HG02885 (cell line): ENCODE measurements around the gene SCIMP.
"Not testable (repeated sequence)": the region's sequence is repeated elsewhere in the genome, so short reads cannot be mapped to it uniquely, and the experiment has no call there.

Source experiments
- ATAC-seq: cut with Tn5 transposase; IDR thresholded peaks from one replicate; pipeline ENCODE4 v1.9.1; 2021; ENCODE audit warnings: mild to moderate bottlenecking; ENCODE audit not compliant: unreplicated experiment, poor library complexity

The SCIMP gene

GRCh38 chr17:5239769-5240168 lies 5.1 kb upstream of the SCIMP start:
- ATAC-seq: not testable (repeated sequence)

- ATAC-seq: no peak
Measured at GRCh38 chr17:5238333-5238732, 3.7 kb upstream of the SCIMP start.

GRCh38 chr17:5237541-5238016 lies 2.9 kb upstream of the SCIMP start:
- ATAC-seq: peak; percentile 35

GRCh38 chr17:5236938-5237540 lies 2.4 kb upstream of the SCIMP start:
- ATAC-seq: no peak

GRCh38 chr17:5233492-5233891 lies 1.2 kb downstream of the SCIMP start:
- ATAC-seq: not testable (repeated sequence)

GRCh38 chr17:5226940-5227878 lies 7.5 kb downstream of the SCIMP start:
- peak; percentile 50 for ATAC-seq

- no peak for ATAC-seq
Measured at GRCh38 chr17:5225668-5226457, 8.8 kb downstream of the SCIMP start.

GRCh38 chr17:5221912-5222311 lies 12.7 kb downstream of the SCIMP start:
- ATAC-seq: not testable (repeated sequence)

- no peak for ATAC-seq
Measured at GRCh38 chr17:5220074-5220473, 14.6 kb downstream of the SCIMP start.

- no peak for ATAC-seq
Measured at GRCh38 chr17:5219536-5219935, 15.1 kb downstream of the SCIMP start.

- ATAC-seq: not testable (repeated sequence)
Measured at GRCh38 chr17:5217562-5217961, 17.1 kb downstream of the SCIMP start.

GRCh38 chr17:5211458-5211857 lies 23.2 kb downstream of the SCIMP start:
- ATAC-seq: no peak

GRCh38 chr17:5210614-5211252 lies 23.9 kb downstream of the SCIMP start:
- no peak for ATAC-seq

- no peak for ATAC-seq
Measured at GRCh38 chr17:5210091-5210490, 24.6 kb downstream of the SCIMP start.

GRCh38 chr17:5209396-5209795 lies 25.3 kb downstream of the SCIMP start:
- no peak for ATAC-seq

- no peak for ATAC-seq
Measured at GRCh38 chr17:5203908-5204294, 30.8 kb downstream of the SCIMP start.

GRCh38 chr17:5203178-5203907 lies 31.3 kb downstream of the SCIMP start:
- no peak for ATAC-seq

GRCh38 chr17:5201011-5201410 lies 33.6 kb downstream of the SCIMP start:
- no peak for ATAC-seq

GRCh38 chr17:5200360-5200759 lies 34.3 kb downstream of the SCIMP start:
- ATAC-seq: no peak

- ATAC-seq: no peak
Measured at GRCh38 chr17:5198472-5198871, 36.2 kb downstream of the SCIMP start.
